AG09319 (cell line): ENCODE measurements around the gene DSTN.

Experiments used
- DNase-seq: peaks from one replicate; pipeline ENCODE4 v3.0.0-alpha.2; 2010; ENCODE audit warnings: low read depth; ENCODE audit errors: extremely low read depth
- CTCF ChIP-seq: IDR thresholded peaks from 2 replicates; pipeline ENCODE4 v1.5.1; 2011; ENCODE audit warnings: low read depth, mild to moderate bottlenecking, inconsistent platforms, low read length, moderate library complexity

DSTN gene

GRCh38 chr20:17640146-17640874, 70.4 kb downstream of the DSTN start:
- no peak for DNase-seq
- TF ChIP-seq CTCF: no peak

GRCh38 chr20:17640875-17641378, 71.1 kb downstream of the DSTN start:
- no peak for TF ChIP-seq CTCF

GRCh38 chr20:17641520-17641964, 71.7 kb downstream of the DSTN start:
- DNase-seq: no peak
- TF ChIP-seq CTCF: no peak

More at GRCh38 chr20:17640875-17641378, 71.1 kb downstream of the DSTN start:
- DNase-seq: no peak

GRCh38 chr20:17641993-17642392, 72.1 kb downstream of the DSTN start:
- TF ChIP-seq CTCF: no peak
- no peak for DNase-seq

GRCh38 chr20:17642404-17643269, 72.8 kb downstream of the DSTN start:
- TF ChIP-seq CTCF: no peak
- no peak for DNase-seq

GRCh38 chr20:17643531-17644188, 73.8 kb downstream of the DSTN start:
- TF ChIP-seq CTCF: no peak
- no peak for DNase-seq
